ENCODE measurements around the gene FGF12. TPM values are rescaled to one million over a fixed set of nuclear protein-coding genes. Genes with fewer than 3 reads are reported as not detected.

The FGF12 gene
- polyA plus RNA-seq, 2 of the 4 experiments (the other 2 are of a cell fraction) = 0.63 to 1.1 TPM

- CTCF ChIA-PET = interaction anchor here (1.7 kb wide), 1 partner anchor 315 kb away, joined by 4 read pairs; no protein-coding TSS in a partner anchor
- 45% methylated on average over 4 of the region's 4 CpGs for WGBS (ENCODE audit: missing lambda C conversion rate)
- Histone ChIP-seq H3K4me3 (no peak overlapping the region), H3K9me3 (no peaks in the 10 kb centered on the region), H3K27ac (no peak overlapping the region), H3K4me2 (no peak overlapping the region), H3K4me1 (no peaks in the 10 kb centered on the region)
- TF ChIP-seq RARB (CRISPR knock-in tag; IDR thresholded peaks at IDR 0.05) = no peak
- no peak for TF ChIP-seq TFCP2L1 (CRISPR knock-in tag; IDR thresholded peaks at IDR 0.05)
- TF ChIP-seq HOXA7 (CRISPR knock-in tag; IDR thresholded peaks at IDR 0.05) = no peak
- no peak for TF ChIP-seq HEYL (CRISPR knock-in tag; IDR thresholded peaks at IDR 0.05)
- no peak for TF ChIP-seq RCOR1 (IDR thresholded peaks at IDR 0.05; ENCODE audit: low read depth, low read length)
- TF ChIP-seq SMC3 (IDR thresholded peaks at IDR 0.05) = no peak
- TF ChIP-seq EHMT2 (IDR thresholded peaks at IDR 0.05; ENCODE audit: low read depth) = no peak
- TF ChIP-seq BHLHE40 (IDR thresholded peaks at IDR 0.05; ENCODE audit: low read depth, low read length) = no peak
- no peak for TF ChIP-seq E2F6 (IDR thresholded peaks at IDR 0.05; ENCODE audit: borderline replicate concordance, low read depth)
- TF ChIP-seq EHF (CRISPR knock-in tag; IDR thresholded peaks at IDR 0.05) = no peak
- TF ChIP-seq PHF8 (IDR thresholded peaks at IDR 0.05; ENCODE audit: borderline replicate concordance, low read depth) = no peak
- no peak for TF ChIP-seq ESRRA (IDR thresholded peaks at IDR 0.05; ENCODE audit: borderline replicate concordance, low read length)
- TF ChIP-seq PBX3 (IDR thresholded peaks at IDR 0.05) = no peak
- no peak for TF ChIP-seq NPAS2 (CRISPR knock-in tag; IDR thresholded peaks at IDR 0.05; ENCODE audit: borderline replicate concordance)
- DNase-seq (ENCODE audit: low read depth in 1 of 2, low spot score in 1 of 2) = no peak
- POLR2A ChIA-PET = no interaction called here
- no peak for ATAC-seq
- no peak for FAIRE-seq
Measured at GRCh38 chr3:192128922-192129321, 598.4 kb downstream of the FGF12 start.

GRCh38 chr3:192128060-192128459 lies 599.3 kb downstream of the FGF12 start:
- WGBS (ENCODE audit: missing lambda C conversion rate) = 21% methylated on average over 4 of the region's 4 CpGs
- TF ChIP-seq NFE2L2 (conservative IDR thresholded peaks at IDR 0.05; ENCODE audit: low read length) (no peak), SMC3 (IDR thresholded peaks at IDR 0.05) (no peak), EHMT2 (IDR thresholded peaks at IDR 0.05; ENCODE audit: low read depth) (no peak), HOXB13 (CRISPR knock-in tag; IDR thresholded peaks at IDR 0.05; ENCODE audit: low read depth) (no peak), MAX (IDR thresholded peaks at IDR 0.05) (no peak), NR3C1 (IDR thresholded peaks at IDR 0.05) (no peak), CBX8 (IDR thresholded peaks at IDR 0.05) (no peak), CEBPB (IDR thresholded peaks at IDR 0.05) (no peak), NPAS2 (CRISPR knock-in tag; IDR thresholded peaks at IDR 0.05; ENCODE audit: borderline replicate concordance) (no peak), JUNB (IDR thresholded peaks at IDR 0.05) (no peak), CTCF (IDR thresholded peaks at IDR 0.05) (no peak), ZFP36 (IDR thresholded peaks at IDR 0.05; ENCODE audit: borderline replicate concordance, partially characterized antibody) (no peak), POLR2AphosphoS2 (conservative IDR thresholded peaks at IDR 0.05; ENCODE audit: low read length) (no peak)
- no peak overlapping the region for H3K4me2 ChIP-seq
- no peak overlapping the region for H3K27ac ChIP-seq
- H3K9me3 ChIP-seq = no peaks in the 10 kb centered on the region
- no peak for ATAC-seq
- no peak for DNase-seq (ENCODE audit: low read depth in 1 of 2, low spot score in 1 of 2)
- POLR2A ChIA-PET = no interaction called here
- CTCF ChIA-PET = no interaction called here
- no peak for FAIRE-seq
- no peaks in the 10 kb centered on the region for H3K4me1 ChIP-seq
- H3K4me3 ChIP-seq = no peak overlapping the region

All from A549 (cell line).